HG03159 (cell line): ENCODE data around the gene PFN3.
"Not testable (repeated sequence)": the region's sequence is repeated elsewhere in the genome, so short reads cannot be mapped to it uniquely, and the experiment has no call there.

Experiments
- ATAC-seq: cut with Tn5 transposase; IDR thresholded peaks from one replicate; pipeline ENCODE4 v1.9.1; 2021; ENCODE audit warnings: mild to moderate bottlenecking, moderate library complexity; ENCODE audit not compliant: unreplicated experiment

PFN3 gene

DNA sequence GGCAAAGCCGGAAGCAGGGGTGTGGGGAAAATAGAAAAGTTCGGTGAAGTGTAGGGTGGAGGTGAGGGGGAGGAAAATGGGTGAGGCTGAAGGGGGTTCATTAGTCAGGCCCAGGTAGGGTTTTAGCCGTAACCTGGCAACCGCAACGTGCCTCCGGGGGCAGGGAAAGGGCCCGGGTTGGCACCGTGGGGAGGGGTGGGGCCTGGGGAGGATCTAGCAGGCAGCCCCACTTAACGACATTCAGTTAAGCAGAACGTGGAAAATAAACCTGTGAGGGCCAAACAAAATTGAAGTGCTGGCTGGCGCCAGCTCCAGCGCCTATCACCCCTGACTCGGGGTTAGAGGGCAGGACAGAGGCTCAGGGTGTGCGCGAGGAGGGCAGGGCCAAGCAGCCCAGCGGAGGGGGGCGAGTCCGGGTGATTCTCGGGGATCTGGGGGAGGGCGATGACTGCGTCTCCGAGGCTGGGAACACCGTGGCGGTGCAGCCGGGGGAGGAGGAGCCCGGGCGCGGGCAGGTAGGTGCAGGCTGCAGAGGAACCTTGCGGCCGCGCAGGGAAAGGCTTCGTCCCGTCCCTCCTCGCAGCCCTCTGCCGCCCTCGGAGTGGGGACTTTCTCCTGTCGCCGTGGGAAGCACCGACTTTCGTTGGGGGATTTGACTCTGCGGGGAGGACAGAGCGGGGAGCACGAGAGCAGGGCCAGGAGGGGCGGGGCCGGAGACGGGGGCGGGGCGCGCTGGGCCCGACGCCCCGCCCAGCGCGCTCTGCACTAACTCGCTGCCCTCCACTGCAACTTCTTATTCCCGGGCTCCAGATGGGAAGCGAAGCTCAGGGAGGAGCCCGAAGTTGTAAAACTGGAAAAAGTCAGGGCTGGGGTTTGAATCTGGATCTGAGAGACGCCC is 37.6 kb downstream of the PFN3 start:
- ATAC-seq = peak; percentile 39

DNA sequence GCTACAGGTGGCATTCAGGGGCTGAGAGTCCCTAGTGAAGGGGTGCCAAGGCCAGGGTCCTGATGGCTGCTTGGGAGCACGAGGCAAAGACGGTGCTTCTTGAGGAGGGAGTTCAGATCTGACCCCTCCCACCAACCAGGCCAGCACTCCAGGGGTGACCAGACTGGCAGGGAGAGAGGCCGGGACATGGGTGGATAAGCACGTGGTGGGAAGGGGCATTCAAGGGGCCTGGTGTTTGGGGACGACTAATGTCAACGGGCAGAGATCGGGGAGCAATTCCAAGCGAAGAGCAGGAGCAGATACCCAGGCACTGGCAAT is 38.2 kb downstream of the PFN3 start:
- no peak for ATAC-seq

DNA sequence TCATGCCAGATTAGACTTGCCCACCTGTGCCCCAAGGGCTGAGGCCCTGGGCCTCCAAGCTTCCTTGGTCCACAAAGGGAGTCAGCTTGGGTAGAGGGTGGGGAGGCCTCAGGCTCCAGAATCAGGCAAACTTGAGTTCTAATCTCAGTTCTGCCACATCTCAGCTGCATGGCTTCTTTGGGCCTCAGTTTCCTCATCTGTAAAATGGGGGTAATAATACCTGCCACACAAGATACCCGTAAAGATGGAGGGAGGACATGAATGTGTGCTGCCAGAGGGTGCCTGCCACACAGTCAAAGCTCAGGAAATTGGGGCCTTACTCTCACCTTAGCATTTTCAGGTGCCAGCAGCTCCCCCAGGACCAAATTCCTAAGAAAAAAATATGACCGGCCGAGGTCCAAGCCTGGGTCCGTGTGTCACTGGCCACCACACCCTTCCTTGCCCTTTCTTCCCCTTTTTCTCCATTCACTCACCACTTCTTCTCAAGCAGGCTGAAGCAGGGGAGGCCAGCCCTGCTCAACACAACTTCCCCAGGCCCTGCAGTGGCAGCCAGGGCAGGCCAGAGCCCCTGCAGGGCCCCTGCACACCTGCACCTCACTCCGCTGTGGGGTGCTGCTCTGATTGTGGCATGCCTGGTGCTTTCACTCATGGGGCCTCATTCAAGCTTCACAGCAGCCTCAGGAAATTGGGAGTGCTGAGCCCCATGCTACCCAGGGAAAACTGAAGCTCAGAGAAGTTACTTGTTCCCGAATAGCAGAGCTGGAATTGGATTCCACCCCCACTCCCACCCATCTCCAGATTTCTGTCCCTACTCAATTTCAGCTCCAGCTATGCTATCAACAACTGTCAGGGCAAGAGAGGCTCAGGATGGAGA is 38.8 kb downstream of the PFN3 start:
- no peak for ATAC-seq

DNA sequence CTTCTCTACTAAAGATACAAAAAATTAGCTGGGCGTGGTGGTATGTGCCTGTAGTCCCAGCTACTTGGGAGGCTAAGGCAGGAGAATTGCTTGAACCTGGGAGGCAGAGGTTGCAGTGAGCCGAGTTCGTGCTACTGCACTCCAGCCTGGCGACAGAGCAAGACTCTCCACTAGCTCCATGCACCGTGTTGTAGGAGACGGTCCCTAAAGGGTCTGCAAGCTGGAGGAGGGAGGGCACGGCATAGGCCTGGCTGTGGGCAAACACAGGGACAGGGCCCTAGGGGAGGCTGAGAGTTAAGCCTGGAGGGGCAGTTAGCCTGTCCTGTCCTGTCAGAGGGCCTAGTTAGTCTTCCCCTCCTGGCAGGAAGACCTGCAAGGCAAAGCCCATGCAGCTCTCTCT is 39.7 kb downstream of the PFN3 start:
- not testable (repeated sequence) for ATAC-seq

DNA sequence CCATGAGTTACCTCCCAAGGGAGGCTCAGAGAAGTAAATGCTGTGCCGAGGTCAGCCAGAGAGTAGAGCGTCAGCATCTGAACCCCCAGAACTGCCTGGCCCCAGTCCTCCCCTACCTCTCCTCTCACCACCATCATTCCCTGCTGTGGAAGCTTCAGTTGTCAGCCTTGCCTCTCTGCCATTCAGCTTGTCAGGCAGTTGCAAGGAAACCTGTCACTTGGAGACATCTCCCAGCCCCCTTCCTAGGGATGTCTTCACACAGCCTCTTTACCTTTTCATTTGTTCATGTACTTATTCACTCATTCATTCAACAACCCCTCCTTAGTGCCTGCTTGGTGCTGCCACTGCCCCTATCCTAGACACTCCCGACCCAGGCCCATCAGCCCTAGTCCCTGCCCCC is 40.6 kb downstream of the PFN3 start:
- no peak for ATAC-seq

DNA sequence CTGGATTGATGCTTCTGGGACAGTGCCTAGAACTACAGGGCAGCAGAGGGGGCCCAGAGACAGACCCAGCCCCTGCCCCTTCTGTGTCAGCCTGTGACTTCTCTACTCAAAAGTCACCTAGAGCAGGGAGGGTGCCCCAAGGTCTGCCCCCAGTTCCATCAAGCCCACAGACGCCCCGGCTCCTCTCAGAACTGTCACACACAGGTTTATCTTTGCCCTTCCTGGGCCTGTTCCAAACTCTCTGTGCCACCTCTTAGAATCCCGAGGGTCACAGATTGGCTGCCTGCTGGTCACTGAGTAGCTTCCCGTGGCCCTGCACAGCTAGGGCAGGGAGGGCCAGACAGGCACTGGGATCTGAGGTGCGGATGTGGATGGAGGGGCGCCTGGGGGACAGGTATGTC is 41.0 kb downstream of the PFN3 start:
- ATAC-seq = no peak

DNA sequence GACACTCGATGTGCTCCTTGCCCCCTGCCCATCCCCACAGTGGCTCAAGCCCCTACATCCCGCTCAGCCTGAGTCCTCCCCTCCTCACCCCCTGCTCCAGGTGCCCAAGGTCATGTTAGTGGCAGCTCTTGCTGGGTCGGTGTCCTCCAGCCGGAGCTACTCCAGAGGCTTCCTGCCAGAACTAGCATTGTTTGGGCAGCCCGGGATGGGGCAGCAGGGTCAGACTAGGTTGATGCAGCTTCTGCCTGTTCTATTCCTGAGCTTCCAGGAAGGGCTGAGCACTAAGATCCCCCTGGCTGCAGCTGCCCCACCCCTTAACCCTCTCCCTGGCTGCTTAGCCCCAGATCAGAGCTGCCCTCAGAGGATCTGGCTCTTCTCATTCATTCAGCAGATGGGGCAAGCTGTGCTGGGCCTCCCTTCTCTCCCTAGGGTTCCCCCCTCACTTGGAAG is 42.1 kb downstream of the PFN3 start:
- peak; percentile 4 for ATAC-seq

DNA sequence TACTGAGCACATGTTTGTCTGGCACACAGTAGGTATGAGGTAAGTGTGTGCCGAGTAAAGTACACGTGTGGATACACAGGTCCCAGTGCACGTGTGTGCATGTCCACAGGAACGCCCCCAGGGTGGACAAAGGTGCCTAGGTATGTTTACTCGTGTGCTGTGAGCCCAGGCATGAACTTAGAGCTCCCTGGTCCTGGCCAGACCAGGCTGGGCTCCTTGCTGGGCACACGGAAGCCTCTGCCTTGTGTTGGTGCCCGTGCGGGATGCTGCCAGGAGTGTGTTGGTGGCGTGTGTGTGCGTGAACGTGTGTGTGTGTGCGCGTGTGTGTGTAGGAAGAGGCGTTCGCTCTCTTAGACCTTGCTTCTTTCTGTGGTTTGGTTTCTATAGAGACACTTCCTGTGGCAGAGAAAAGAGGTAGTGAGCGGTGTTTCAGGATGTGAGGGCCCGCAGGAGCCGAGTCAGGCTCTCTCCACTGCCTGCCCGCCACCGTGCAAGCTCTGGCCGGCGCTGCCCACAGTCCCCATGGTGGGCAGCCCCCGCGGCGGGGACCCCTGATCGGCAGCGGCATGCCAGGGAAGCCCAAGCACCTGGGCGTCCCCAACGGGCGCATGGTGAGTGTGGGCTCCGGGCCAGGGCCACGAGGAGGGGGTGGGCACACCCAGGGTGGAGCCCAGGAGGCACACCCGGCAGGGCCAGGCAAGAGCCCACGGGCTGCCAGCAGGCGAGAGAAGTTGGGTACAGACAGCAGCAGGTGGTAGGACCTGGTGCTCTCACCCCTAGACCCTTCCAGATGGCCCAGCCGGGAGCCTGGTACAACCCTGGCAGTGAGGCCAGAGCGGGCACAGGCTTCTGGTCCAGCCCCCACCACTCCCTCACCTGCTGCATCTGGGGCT is 42.8 kb downstream of the PFN3 start, which contains the start of gene RGS14:
Gene RGS14 (plus strand): TSS at position 466 of the 893 bp plus-strand sequence. CDS start 101 bp downstream, at position 567.
- peak; percentile 85 for ATAC-seq

DNA sequence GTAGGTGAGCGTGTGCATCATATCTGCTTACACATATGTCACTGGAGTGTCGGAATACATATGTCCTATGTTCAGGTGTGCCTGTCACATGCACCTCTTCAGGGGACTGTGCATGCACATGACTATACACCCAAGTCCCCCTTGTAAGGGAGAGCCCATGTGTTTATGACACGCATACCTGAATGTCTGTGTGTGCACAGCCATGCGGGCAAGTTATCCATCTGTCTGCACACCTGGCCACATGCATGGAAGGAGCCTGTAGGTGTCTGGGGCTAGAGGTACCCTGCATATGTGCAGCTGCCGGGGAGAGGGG is 43.4 kb downstream of the PFN3 start:
- ATAC-seq = no peak

DNA sequence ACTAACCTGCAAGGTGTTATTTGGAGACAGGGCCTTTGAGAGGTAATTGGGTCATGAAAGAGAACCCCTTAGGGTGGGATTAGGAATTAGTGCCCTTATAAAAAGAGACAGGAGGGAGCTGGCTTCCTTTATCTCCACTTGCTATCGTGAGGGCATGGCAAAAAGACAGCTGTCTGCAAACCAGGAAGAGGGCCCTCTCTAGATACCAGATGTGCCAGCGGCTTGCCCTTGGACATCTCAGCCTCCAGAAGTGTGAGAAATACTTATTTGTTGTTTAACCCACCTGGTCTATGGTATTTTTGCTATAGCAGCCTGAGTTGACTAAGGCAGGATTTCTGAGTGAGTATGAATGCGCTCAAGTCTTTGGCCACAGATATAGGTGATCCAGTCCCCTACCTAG is 43.7 kb downstream of the PFN3 start:
- no peak for ATAC-seq

DNA sequence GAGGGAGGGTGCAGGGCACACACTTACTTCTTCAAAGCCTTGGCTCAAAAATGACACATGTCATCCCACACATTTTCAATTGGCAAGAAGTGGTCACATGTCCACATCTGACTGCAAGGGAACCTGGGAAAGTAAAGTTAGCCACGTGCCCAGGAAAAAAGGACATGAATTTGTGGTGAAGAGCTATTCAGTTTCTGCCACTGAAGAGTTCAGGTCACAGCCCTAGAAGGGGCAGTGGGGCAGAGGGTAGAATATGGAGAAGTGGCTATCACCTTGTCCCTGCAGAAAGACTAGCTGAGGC is 44.6 kb downstream of the PFN3 start:
- no peak for ATAC-seq

DNA sequence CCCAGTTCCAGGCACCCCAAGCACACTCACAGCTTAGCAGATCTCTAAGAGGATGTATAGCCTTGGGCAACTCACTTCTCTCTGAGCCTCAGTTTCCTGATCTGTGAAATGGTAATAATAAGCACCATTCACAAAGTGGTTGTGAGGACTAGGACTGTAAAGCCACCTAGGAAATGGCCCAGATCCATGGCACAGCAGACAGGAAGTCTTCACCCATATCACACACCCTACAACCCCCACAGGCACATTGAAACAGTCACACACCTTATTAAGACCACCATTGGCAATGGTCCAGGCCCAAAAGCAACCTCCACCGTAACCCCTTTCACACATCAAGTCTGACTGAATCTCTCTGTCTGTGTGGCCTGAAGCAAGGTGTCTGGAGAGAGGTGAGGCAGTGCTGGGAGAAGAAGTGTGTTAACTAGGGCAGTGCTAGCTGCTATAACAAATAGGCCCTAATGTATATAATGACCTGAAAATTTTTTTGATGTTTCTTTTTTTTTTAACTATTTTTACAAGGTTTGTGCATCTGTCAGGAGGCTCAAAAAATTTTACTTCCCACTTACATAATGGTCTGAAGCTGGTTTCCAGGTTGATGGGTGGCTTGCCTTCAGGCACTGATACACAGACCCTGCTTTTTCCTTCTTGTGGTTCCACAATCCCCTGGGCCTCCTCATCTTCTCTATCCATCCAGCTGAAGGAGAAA is 45.1 kb downstream of the PFN3 start:
- ATAC-seq = no peak

DNA sequence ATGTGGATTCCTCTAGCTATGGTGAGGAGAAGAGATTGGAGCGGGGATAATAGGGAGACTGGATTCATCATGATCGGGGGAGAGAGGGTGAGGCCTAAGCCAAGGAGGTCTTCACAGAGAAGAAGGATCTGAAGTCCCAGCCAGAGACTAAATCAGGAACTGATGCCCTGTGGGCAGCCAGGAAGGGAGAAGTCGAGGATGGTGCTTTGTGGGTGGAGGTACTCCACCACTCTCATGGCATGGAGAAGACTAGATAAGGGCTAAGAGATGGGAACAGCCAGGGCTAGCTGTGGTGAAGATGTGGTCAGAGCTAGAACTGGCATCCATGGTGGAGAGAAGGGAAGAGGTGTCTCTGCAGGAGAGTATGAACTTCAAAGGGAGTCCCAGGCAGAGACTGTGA is 45.8 kb downstream of the PFN3 start:
- no peak for ATAC-seq

DNA sequence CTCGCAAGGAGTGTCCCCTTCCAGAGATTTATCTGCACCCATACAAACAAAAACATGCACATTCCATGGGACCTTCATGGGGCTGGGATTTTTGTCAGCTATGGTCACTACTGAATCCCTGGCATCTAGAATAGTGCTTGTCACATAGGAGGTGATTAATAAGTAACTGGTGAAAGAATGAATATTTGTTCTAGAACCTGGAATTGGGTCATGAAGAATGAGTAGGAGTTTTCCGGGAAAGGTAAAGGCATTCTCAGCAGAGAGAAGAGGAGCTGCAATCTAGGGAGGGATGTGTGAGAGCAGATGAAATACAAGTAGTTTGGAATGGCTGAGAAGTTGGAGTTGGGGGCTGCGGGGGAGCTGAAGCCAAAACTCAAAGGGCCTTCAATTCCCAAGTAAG is 46.2 kb downstream of the PFN3 start:
- ATAC-seq = no peak

DNA sequence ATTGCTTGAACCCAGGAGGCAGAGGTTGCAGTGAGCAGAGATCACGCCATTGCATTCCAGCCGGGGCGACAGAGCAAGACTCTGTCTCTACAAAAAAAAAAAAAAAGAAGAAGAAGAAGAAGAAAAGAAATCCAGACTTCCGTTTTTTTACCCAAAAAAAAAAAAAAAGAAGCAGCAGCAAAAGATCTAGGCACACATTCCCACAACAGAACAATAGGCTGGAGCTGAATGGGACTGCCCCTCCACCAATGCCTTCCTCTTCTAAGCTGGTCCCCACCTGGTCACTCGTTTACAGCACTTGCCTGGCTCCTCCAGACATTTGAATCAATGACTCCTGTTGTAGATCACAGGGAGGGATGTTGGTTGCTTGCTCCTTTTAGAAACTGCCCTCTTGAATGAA is 47.4 kb downstream of the PFN3 start:
- no peak for ATAC-seq

DNA sequence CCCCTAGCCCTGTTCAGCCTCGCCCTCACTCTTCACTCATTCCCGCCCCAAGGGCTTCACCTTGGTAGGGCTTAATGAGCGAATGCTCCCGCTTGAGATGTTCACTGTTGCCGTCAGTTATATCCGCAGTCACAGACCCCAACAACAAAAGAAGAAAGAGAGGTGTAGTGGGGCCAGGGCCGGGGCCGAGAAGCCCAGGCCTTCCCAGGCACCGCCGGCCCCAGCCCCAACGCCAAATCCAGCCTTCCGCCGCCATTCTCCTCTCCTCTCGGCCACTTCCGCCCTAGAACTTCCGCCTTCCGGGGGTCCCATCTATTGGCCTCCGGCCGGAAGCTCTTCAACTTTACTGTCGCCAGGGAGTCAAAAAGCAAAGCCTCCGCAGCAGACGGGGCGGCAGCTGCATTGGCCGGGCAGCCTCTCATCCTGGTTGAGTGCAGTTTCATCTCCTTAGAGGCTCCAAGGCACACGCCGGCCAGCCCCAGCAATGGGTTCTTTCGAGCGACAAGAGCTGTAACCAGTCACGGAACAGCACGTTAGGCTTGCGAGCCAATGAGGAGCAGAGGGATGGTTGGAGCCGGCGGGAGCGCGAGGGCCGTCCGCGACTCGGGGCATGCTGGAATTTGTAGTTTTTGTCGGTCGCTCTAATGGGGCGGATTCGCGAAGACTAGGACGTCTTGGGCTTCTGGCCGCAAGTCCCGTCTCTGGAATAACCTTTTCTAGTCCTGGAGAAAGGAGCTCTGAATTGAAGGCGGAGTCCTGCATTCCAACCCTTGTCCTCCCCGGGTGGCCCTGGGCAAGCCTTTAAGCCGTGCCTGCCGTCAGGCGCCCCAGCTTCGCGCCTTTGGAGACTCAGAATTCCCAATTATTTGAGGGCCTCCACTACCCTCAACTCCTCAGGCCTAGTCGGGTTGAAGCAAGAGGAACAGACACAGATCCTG is 48.8 kb downstream of the PFN3 start, which contains the start of gene LMAN2:
Gene LMAN2 (minus strand): TSS at position 277 of the 938 bp plus-strand sequence. CDS start 21 bp downstream, at position 256.
- peak; percentile 90 for ATAC-seq

DNA sequence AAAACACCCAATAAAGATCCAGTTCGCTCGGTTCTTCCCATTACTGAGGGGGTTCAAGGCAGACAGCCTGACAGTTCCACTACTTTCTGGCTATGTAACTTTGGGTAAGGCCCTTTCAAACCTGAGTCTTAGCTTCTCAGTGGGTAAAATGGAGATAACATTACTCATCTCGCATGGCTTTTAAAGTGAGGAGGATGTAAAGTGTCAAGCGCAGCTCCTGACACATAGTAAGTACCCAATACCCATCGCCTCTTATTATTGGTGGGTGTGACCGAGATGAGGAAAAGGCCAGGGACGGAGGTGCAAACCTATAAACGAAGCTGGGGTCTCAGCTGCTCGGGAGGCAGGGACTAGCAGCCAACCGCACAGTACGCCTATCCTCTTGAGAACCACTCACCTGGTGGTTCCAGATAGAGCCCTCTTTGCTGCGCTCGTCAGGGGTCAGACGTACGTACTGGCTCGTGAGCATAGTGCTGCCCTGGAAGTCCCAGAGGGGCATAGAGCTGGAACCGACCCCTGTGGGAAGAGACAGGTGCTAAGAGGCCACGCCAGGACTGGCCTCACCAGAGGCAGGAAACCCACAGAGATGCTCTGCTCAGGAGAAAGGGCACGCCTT is 49.6 kb downstream of the PFN3 start:
- no peak for ATAC-seq
